GM12873 (cell line): ENCODE data around the gene WDR74.

Experiments
- TF ChIP-seq, protein P1 (sequence below): IDR thresholded peaks from 2 replicates; pipeline ENCODE4 v1.5.1; 2012; ENCODE audit warnings: low read depth, mild to moderate bottlenecking, moderate library complexity, low read length, control low read depth; ENCODE audit not compliant: insufficient read depth; ENCODE audit errors: missing control alignments

The WDR74 gene

DNA sequence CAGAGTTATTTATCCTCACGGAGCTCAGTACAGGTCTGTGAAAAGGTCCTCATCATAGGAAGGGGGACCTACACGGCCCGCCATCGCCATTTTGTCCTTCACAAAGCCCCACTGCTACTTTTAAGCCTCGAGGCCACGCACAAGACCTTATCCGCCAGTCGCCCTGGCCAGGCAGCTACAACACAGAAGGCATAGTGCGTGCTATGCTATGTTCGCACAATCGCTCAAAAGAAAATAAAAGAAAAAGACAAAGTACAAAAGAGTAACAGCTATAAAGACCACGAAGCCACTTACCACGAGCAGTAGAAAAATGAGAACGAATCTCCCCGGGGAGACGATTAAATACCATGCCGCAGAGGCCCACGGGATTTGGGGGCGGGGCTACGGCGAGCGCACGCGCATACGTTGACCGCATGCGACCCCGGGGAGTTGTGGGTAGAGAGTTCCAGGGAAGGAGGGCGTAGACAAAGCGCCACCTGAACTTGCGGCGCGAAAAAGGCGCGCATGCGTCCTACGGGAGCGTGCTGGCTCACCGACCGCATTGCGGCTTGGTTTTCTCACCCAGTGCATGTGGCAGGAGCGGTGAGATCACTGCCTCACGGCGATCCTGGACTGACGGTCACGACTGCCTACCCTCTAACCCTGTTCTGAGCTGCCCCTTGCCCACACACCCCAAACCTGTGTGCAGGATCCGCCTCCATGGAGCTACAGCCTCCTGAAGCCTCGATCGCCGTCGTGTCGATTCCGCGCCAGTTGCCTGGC is 16.4 kb upstream of the WDR74 start:
- TF ChIP-seq, protein P1, sequence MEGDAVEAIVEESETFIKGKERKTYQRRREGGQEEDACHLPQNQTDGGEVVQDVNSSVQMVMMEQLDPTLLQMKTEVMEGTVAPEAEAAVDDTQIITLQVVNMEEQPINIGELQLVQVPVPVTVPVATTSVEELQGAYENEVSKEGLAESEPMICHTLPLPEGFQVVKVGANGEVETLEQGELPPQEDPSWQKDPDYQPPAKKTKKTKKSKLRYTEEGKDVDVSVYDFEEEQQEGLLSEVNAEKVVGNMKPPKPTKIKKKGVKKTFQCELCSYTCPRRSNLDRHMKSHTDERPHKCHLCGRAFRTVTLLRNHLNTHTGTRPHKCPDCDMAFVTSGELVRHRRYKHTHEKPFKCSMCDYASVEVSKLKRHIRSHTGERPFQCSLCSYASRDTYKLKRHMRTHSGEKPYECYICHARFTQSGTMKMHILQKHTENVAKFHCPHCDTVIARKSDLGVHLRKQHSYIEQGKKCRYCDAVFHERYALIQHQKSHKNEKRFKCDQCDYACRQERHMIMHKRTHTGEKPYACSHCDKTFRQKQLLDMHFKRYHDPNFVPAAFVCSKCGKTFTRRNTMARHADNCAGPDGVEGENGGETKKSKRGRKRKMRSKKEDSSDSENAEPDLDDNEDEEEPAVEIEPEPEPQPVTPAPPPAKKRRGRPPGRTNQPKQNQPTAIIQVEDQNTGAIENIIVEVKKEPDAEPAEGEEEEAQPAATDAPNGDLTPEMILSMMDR = no peak

DNA sequence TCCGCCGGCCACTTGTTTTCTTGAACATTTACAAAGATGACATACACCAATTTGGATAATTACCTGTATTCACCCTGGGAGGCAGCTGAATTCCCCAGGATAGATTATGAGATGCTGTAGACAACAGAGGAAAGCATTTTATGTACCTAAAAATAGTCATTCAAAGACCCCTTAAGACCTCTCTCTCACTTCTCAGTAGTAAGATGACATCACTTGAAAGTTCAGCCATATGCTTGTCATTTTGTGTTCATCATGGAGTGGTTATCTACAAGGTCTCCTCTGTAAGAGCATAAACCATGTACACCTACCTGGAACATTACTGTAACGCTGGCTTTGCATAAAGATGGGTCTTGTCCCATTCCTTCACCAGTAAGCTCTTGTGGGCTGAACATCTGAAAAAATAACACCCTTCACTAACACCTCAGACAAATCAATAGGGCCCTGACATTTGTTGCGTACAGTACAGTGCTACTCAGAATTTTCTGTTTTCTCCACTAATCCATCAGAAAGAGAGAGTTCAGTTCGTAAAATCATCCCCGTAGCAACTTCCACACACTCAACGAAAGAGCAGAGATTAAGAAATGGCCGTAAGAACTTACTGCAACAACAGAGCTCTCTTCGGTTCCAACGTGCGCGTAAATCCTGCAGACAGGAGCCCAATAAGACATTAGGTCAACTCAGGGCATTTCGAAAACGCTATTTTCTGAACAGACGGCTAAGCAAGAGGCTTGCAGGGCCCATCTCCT is 15.6 kb upstream of the WDR74 start:
- TF ChIP-seq, protein P1 = no peak

DNA sequence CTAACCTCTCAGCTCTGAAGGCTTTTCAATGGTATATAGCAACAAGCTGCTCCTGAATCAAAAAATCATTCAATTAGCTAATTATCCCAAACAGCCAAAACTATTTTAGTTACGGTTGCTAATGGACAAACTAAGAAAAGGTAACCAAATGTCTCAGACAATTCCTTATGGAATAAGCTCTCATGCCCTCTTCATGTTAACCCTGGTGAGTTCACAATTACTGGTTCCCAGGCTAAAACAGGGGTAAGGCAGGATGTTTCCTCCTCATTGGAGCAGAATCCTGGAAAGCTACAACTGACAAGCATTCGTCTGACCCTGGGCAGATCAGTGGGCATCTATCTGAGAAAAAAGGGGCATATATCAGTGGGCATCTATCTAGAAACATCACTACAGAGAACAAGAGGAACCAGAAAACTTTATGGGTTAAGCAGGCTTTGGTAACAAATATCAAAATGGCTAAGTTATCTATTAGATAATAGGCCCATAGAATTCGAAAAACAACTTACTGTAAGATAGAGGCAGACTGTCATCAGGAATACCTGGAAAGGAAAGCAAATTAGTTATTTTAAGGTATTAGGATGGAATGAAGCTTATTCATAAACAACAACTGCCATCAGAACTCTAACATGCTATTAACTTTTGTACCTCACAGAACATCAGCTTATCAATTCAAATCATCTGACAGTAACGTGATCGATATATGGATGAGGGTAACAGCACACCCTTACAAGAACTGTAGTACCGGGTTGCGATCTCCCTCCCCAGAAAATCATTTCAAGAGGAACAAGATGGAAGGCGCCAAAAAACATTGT is 14.8 kb upstream of the WDR74 start:
- TF ChIP-seq, protein P1 = no peak

DNA sequence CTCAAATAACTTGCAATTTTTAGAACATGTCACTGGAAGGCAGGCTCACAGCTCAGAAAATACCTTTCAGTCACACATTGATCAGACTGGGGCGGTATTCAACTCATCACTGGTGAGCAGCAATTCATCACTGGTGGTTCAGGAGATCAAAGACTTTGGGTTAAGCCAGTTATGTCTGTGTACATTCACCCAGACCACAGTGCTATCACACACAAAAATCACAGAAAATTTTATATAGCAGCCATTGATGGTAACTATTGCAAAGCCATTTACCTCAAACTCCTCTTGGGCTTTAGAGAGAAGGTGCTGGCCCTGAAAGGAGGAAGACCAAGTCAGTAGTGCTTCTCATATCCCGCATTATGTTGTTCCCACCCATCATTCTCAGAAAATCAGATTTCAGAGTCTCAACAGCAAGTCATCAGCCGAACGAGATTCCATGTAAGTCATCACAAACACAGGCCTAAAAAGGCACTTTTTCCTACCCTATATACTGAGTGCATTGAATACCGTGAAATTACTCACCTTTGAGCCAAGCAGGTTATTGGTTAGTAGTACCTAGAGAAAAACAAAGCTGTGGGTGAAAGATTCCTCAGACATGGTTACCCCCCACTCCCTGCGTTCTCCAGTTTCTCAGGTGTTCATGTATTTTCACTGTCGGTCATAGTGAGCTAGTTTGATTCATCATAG is 14.0 kb upstream of the WDR74 start:
- TF ChIP-seq, protein P1 = no peak

DNA sequence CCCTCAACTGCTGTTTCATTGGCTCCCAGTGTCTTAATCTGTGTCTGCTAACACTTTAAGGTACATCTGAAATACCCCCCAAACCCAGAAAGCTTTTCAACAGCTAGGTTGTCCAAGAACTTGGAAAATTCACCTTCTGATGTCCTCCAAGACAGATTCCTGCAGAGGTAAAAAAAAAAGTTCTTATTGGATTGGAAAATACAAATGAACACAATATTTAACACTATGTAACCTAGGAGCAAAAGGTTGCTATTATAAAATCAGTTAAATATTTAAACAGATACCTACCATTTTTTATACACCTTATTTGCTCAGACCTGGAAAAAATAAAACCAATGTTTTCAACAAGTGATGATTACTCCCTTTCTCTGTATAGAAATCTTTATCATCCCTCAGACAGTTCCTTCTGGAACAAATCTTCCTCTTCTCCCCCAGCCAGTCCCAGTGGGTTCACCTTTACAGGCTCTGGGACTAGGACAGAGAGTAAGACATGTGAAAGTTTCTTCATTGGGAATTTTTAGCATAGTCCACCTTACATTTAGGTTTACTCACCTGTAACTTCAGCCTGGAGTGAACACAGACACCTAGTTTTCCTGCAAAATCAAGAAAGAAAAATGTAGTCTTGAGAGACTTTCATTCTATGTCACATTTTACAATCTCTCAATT is 13.3 kb upstream of the WDR74 start:
- TF ChIP-seq, protein P1 = no peak

DNA sequence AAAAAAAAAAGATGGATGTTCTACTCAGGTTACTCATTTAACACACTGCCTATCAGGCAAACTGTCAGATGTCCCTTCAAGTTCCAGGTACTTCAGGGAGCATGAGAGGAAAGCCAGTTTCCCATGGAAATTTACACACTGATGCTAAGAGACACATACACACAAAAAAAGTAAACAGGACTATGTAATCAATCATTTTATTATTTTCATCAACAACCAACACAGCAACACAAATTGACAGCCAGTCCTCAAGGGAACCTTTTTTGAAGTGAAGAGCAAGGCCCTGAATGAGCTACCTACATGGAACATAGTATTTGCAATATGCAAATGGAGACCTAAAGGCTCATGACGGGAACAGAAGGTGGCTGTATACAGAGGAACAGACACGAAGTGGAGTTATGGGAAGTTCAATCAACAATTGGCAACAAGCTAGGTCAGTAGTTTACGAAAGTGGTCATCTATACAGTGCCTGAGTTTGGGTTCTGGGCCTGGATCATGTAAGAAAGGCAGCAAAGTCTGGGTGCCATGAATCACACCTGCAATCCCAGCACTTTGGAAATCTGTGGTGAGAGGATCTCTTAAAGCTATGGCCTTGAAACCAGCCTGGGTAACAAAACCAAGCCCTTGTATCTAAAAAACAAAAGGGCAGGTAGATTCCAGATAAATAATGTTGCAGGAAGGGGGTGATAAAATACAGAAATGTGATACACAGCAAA is 12.6 kb upstream of the WDR74 start:
- TF ChIP-seq, protein P1 = no peak
